NCI-H69 (cell line): ENCODE results near the gene MEMO1.
A peak's percentile ranks its signal among the peaks of the same experiment; 100 is the strongest.
"Not testable (repeated sequence)": the region's sequence is repeated elsewhere in the genome, so short reads cannot be mapped to it uniquely, and the experiment has no call there.

Experiments
- DNase-seq: peaks from one replicate; lab custom pipeline; 2025; lab: John Stamatoyannopoulos, UW

Gene MEMO1

GRCh38 chr2:31957354-31958139, 53.3 kb downstream of the MEMO1 start:
- DNase-seq: no peak

DNA sequence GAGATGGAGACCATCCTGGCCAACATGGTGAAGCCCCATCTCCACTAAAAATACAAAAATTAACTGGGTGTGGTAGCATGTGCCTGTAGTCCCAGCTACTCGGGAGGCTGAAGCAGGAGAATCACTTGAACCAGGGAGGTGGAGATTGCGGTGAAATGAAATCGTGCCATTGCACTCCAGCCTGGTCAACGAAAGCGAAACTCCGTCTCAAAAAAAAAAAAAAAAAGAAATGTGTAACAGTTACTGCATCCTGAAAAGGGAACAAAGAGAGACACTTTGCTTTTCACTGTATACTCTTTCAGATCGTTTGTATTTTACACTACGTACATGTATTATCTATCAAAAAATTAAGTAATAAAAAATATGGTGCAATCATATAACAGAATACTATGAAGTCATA, 53.9 kb downstream of the MEMO1 start:
- DNase-seq: not testable (repeated sequence)

- DNase-seq: no peak
Measured at GRCh38 chr2:31956312-31956711, 54.5 kb downstream of the MEMO1 start.

DNA sequence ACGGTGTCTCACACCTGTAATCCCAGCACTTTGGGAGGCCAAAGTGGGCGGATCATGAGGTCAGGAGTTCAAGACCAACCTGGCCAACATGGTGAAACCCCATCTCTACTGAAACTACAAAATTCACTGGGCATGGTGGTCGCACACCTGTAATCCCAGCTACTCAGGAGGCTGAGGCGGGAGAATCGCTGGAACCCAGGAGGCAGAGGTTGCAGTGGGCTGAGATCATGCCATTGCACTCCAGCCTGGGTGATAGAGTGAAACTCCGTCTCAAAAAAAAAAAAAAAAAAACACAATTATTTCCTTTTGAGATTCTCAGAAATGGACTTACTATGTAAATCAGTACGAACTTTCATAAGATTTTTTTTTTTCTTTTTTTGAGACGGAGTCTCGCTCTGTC, 57.7 kb downstream of the MEMO1 start:
- DNase-seq: not testable (repeated sequence)

GRCh38 chr2:31950946-31951562, 59.8 kb downstream of the MEMO1 start:
- DNase-seq: no peak

DNA sequence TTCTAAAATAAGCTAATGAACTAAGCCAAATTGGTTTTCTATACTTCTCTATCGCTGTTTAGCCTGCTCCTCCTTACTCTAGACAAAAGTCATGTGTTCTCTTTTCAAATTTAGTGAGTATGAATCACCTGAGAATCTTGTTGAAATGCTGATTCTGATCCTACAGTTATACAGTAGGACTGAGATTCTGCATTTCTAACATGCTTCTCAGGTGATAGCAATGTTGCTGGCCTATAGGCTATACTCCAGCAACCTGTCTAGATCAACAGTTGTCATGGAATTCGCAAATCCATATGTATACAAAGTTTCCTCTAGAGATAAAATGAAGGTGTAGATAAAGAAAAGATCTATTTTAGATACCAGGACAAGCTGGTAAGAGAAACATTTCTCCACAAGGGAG, 62.9 kb downstream of the MEMO1 start:
- DNase-seq: no peak

GRCh38 chr2:31946838-31947237, 64.0 kb downstream of the MEMO1 start:
- no peak for DNase-seq

- no peak for DNase-seq
Measured at GRCh38 chr2:31945572-31945935, 65.3 kb downstream of the MEMO1 start.

- DNase-seq: no peak
Measured at GRCh38 chr2:31944828-31945571, 65.8 kb downstream of the MEMO1 start.

GRCh38 chr2:31943636-31944225, 67.1 kb downstream of the MEMO1 start:
- DNase-seq: no peak

DNA sequence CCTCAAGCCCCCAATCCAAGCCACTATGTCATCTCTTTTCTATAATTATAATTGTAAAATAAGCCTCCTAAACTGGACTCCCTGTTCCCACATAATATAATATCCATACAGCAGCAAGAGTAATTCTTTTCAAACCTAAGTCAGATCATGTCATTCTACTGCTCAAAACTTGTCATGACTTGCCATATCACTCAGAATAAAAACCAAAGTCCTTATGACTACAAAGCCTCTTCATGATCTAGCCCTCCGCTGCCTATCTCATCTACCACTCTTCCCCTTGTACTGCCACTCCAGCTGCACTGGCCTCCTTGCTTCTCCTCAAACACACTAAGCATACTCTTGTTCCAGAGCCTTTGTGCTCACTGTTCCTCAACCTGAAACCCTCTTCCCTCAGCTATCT, 69.9 kb downstream of the MEMO1 start:
- no peak for DNase-seq

DNA sequence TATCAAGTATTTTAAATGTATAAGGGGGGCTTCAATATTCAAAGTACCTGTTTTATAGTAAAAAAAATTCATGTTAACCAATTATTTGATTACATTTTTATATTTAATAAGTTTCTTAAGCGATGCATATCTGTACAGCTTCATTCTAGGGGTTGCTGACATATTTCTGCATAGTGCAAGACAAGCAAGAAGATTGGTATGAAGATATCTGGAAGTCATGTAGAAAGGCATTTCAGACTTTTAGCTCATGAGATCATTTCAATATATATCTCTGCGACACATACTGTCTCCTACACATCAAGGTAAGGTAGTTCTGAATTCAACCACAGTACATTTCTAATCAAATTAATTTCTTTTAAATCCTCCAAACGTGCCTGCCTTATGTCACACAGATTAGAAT, 73.1 kb downstream of the MEMO1 start:
- no peak for DNase-seq

DNA sequence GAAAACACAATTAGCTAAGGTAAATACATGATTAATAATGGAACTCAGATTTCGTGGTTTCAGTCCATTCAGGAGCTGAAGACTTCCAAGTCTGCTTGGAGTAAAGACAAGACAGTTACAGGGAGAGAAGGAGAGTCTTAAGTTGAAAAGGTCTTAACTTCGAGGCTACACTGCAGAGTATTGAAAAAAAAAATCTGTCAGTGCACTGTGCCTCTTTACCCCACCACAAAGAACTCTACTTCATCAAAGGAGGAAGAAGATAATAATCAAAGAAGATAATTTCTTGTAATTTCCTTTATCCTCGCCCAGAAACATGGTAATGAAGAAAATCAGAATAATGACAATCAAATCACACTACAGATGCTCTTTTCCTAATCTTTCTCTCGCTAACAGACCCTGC, 75.4 kb downstream of the MEMO1 start:
- DNase-seq: no peak

GRCh38 chr2:31933066-31933465, 77.7 kb downstream of the MEMO1 start:
- DNase-seq: no peak

- no peak for DNase-seq
Measured at GRCh38 chr2:31932589-31932988, 78.2 kb downstream of the MEMO1 start.

GRCh38 chr2:31931916-31932315, 78.9 kb downstream of the MEMO1 start:
- DNase-seq: no peak

DNA sequence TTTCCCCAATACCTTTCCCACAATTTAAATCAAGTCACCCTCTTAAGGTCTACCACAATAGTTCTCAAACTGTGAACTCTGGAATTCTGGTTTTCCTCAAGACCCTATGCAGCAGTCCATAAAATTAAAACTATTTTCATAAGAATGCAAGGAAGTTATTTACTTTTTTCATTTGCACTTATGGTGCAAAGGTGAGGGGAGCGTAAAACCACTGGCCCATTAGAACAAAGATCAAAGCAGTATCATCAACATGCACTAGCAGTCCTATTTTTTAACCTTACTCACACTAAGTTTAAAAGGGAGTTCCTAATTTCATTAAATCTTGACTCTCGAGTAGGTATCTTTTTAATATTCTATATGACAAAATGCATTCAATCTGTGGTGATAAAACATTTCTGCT, 85.3 kb downstream of the MEMO1 start:
- DNase-seq: no peak

- no peak for DNase-seq
Measured at GRCh38 chr2:31923662-31924061, 87.1 kb downstream of the MEMO1 start.

GRCh38 chr2:31922542-31923408, 88.0 kb downstream of the MEMO1 start:
- peak; percentile 15 for DNase-seq

- DNase-seq: no peak
Measured at GRCh38 chr2:31920962-31921361, 89.8 kb downstream of the MEMO1 start.

DNA sequence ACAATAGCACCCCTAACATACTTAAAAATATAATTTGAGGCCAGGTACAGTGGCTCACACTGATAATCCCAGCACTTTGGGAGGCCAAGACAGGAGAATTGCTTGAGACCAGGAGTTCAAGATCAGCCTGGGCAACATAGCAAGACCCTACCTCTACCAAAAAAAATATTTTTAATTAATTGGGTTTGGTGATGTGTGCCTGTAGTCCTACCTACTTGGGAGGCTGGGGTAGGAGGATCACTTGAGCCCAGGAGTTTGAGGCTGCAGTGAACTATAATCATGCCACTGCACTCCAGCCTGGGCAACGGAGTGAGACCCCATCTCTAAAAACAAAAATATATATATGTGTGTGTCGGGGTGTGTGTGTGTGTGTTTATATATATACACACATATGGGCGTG, 91.3 kb downstream of the MEMO1 start:
- DNase-seq: no peak

DNA sequence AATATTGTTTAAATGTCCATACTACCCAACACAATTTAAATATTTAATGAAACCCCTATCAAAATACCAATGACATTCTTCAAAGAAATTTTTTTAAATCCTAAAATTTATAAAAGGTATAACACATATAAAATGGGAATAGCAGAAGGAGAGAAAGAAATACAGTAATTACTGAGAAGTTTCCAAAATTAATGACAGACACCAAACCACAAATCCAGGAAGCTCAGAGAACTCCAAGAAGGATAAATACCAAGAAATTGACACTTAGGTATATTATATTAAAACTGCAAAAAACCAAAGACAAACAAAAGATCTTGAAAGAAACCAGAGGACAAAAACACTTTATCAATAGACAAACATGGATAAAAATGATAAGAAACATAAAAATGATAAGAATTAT, 101.1 kb downstream of the MEMO1 start:
- no peak for DNase-seq
